Measurements from ENCODE around the gene SLC9A3.

DNA sequence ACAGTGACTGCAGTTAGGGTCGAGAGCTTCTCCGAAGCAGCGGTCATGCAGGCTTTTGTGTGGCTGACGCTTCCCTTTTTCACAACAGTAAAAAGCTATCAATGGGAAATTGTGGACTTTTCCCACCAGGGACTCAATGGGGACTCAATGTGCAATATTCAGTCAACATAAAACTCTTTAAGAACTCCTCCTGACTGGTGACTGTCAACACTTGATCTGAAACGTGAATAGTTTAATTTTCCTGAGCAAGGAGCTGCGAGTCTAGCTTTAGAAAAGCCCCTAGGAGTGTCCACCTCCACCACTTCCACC, 52.5 kb downstream of the SLC9A3 start:
- TF ChIP-seq TAF1 (IDR thresholded peaks at IDR 0.05; ENCODE audit: low read depth, low read length) (no peak), POLR2A (IDR thresholded peaks at IDR 0.05; ENCODE audit: low read depth, low read length) (no peak), POLR2AphosphoS5 (IDR thresholded peaks at IDR 0.05; ENCODE audit: low read depth, low read length) (no peak), POU2F2 (IDR thresholded peaks at IDR 0.05; ENCODE audit: low read depth, low read length) (no peak), SPI1 (IDR thresholded peaks at IDR 0.05; ENCODE audit: low read depth, low read length) (no peak), PAX5 (IDR thresholded peaks at IDR 0.05; ENCODE audit: insufficient read depth, low read length, severe bottlenecking) (no peak)
